GM23338 (cell line): Measurements from ENCODE around the gene DUXA. TPM values are rescaled to one million over a fixed set of nuclear protein-coding genes. Genes with fewer than 3 reads are reported as not detected.

ENCODE experiments used
- ATAC-seq: fragments of 200-7000 bp; cut with Tn5 transposase; 3 replicates; pipeline ENCODE4 v1.9.1; 2020
- DNase-seq: peaks from one replicate; pipeline ENCODE4 v3.0.0-alpha.2; 2015; ENCODE audit warnings: low spot score
- H2AFZ ChIP-seq: fragments of 200-600 bp; sonication (generic); 2 replicates; pipeline ENCODE4 v1.8.0; 2016; ENCODE audit warnings: antibody characterized with exemption, mild to moderate bottlenecking, moderate library complexity
- H3F3A ChIP-seq: fragments of 200-600 bp; sonication (generic); replicated peaks from 2 replicates; pipeline ENCODE4 v1.8.0; 2017; ENCODE audit warnings: antibody characterized with exemption, mixed run types, low read depth
- H3K27ac ChIP-seq: fragments of 200-600 bp; sonication (generic); 2 replicates; pipeline ENCODE4 v1.6.1; 2016; ENCODE audit warnings: low read depth
- H3K27me3 ChIP-seq: fragments of 200-600 bp; sonication (generic); 2 replicates; pipeline ENCODE4 v1.8.0; 2016; ENCODE audit warnings: mild to moderate bottlenecking, mixed run types, moderate library complexity; ENCODE audit not compliant: insufficient read depth
- H3K36me3 ChIP-seq: fragments of 200-600 bp; sonication (generic); 2 replicates; pipeline ENCODE4 v1.8.0; 2016; ENCODE audit warnings: mild to moderate bottlenecking; ENCODE audit not compliant: insufficient read depth
- H3K4me1 ChIP-seq: fragments of 200-600 bp; sonication (generic); 2 replicates; pipeline ENCODE4 v1.8.0; 2016; ENCODE audit warnings: mild to moderate bottlenecking, moderate library complexity; ENCODE audit not compliant: insufficient read depth
- H3K4me2 ChIP-seq: fragments of 200-600 bp; sonication (generic); 2 replicates; pipeline ENCODE4 v1.7.1; 2017; ENCODE audit warnings: mixed run types
- H3K4me3 ChIP-seq: fragments of 200-600 bp; sonication (generic); 2 replicates; pipeline ENCODE4 v1.6.1; 2016; ENCODE audit warnings: mixed run types
- H3K79me2 ChIP-seq: fragments of 200-600 bp; sonication (generic); replicated peaks from 2 replicates; pipeline ENCODE4 v1.8.0; 2017; ENCODE audit warnings: mild to moderate bottlenecking; ENCODE audit not compliant: insufficient read depth
- H3K9me2 ChIP-seq: fragments of 200-600 bp; sonication (generic); 2 replicates; pipeline ENCODE4 v1.8.0; 2017; ENCODE audit not compliant: insufficient read depth
- H4K20me1 ChIP-seq: fragments of 200-600 bp; sonication (generic); replicated peaks from 2 replicates; pipeline ENCODE4 v1.8.0; 2017; ENCODE audit warnings: mild to moderate bottlenecking; ENCODE audit not compliant: insufficient read depth
- H3K27ac Mint-ChIP-seq: 2 replicates; pipeline ENCODE4 v1.8.0; 2020; ENCODE audit warnings: inconsistent platforms, mild to moderate bottlenecking, moderate library complexity, mixed read lengths
- H3K27me3 Mint-ChIP-seq: 3 replicates; pipeline ENCODE4 v1.8.0; 2022; ENCODE audit warnings: low read depth, mild to moderate bottlenecking, moderate library complexity, mixed read lengths, inconsistent platforms; ENCODE audit not compliant: insufficient read depth, poor library complexity
- H3K36me3 Mint-ChIP-seq: 3 replicates; pipeline ENCODE4 v1.8.0; 2021; ENCODE audit warnings: low read depth, mild to moderate bottlenecking, inconsistent platforms, moderate library complexity, mixed read lengths
- H3K4me1 Mint-ChIP-seq: 3 replicates; pipeline ENCODE4 v1.8.0; 2020; ENCODE audit warnings: mild to moderate bottlenecking, inconsistent platforms, mixed read lengths
- H3K4me3 Mint-ChIP-seq: 3 replicates; pipeline ENCODE4 v1.8.0; 2021; ENCODE audit warnings: moderate library complexity, mild to moderate bottlenecking, inconsistent platforms, mixed read lengths
- H3K9me3 Mint-ChIP-seq: 3 replicates; pipeline ENCODE4 v1.8.0; 2020; ENCODE audit warnings: moderate library complexity, mild to moderate bottlenecking, inconsistent platforms, mixed read lengths
- EZH2 ChIP-seq: fragments of 200-600 bp; sonication (generic); IDR thresholded peaks from one replicate; pipeline ENCODE4 v1.8.0; 2017; ENCODE audit warnings: antibody characterized with exemption, mild to moderate bottlenecking, low read depth; ENCODE audit not compliant: unreplicated experiment
- EZH2phosphoT487 ChIP-seq: fragments of 200-600 bp; sonication (generic); IDR thresholded peaks from one replicate; pipeline ENCODE4 v1.8.1; 2018; ENCODE audit warnings: antibody characterized with exemption; ENCODE audit not compliant: unreplicated experiment
- POLR2AphosphoS5 ChIP-seq: IDR thresholded peaks from 2 replicates; pipeline ENCODE4 v1.6.1; 2016; ENCODE audit warnings: antibody characterized with exemption, low read depth
- STAT1 ChIP-seq: IDR thresholded peaks from one replicate; pipeline ENCODE4 v1.6.1; 2016; ENCODE audit warnings: antibody characterized with exemption; ENCODE audit not compliant: unreplicated experiment
- ZNF114 ChIP-seq: fragments of 250-450 bp; sonication (Bioruptor Pico); IDR thresholded peaks from 2 replicates; pipeline ENCODE4 v1.5.0; 2020; ENCODE audit warnings: mild to moderate bottlenecking, moderate library complexity
- ZNF331 ChIP-seq: fragments of 250-450 bp; sonication (Bioruptor Pico); IDR thresholded peaks from 2 replicates; pipeline ENCODE4 v1.5.0; 2020; ENCODE audit warnings: low read depth, mild to moderate bottlenecking, moderate library complexity
- polyA plus RNA-seq: library from polyadenylated mRNA; unstranded; fragments of >200 nt; fragmentation: Nextera tagmentation; extraction: Ambion mirVana; gene quantifications from 2 replicates; pipeline ENCODE4 v1.2.1, GENCODE V29; 2016
- total RNA-seq: library from RNA; depleted of rRNA; stranded (reverse); fragments of >200 nt; shearing (Covaris generic); gene quantifications from 2 replicates; pipeline ENCODE4 v1.2.3, GENCODE V29; 2014
- TF ChIP-seq, protein P1 (sequence below), 2 experiments: fragments of 200-600 bp in 1 of 2; sonication (generic) in 1 of 2; conservative IDR thresholded peaks; 2 replicates each; pipeline versions ENCODE4 v1.5.1 to v1.6.1; 2016 to 2017; ENCODE audit warnings: antibody characterized with exemption in 2 of 2, low read depth in 2 of 2, mild to moderate bottlenecking in 2 of 2, moderate library complexity in 1 of 2
- TF ChIP-seq, protein P2 (sequence below): fragments of 250-450 bp; sonication (Bioruptor Pico); IDR thresholded peaks from 2 replicates; pipeline ENCODE4 v1.5.0; 2020; ENCODE audit warnings: mild to moderate bottlenecking, moderate library complexity
- TF ChIP-seq, protein P3 (sequence below): IDR thresholded peaks from 2 replicates; pipeline ENCODE4 v1.6.1; 2016; ENCODE audit warnings: antibody characterized with exemption
- TF ChIP-seq, protein P4 (sequence below): IDR thresholded peaks from one replicate; pipeline ENCODE4 v1.6.1; 2018; ENCODE audit warnings: antibody characterized with exemption; ENCODE audit not compliant: unreplicated experiment

The DUXA gene
- total and polyA plus RNA-seq, 2 experiments from 2014 or later = not detected

DNA sequence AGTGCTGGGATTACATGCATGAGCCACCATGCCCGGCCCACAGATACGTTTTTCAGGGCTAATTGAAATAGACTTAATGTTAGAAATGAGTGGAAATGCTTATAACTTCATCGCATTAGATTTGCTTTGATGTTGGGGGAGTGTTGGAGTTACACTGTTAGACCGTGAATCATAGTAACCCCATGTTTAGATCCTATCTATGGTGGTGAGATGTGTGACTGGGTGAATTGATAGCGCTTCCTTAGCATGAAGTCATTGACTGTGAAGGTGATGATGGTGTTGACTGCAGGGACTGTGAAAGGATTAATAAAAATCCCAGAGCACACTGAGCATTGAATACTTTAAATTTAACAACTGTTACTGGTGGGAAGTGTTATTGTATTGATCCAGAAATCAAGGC lies 25.7 kb upstream of the DUXA start (continued):
- TF ChIP-seq, protein P1, sequence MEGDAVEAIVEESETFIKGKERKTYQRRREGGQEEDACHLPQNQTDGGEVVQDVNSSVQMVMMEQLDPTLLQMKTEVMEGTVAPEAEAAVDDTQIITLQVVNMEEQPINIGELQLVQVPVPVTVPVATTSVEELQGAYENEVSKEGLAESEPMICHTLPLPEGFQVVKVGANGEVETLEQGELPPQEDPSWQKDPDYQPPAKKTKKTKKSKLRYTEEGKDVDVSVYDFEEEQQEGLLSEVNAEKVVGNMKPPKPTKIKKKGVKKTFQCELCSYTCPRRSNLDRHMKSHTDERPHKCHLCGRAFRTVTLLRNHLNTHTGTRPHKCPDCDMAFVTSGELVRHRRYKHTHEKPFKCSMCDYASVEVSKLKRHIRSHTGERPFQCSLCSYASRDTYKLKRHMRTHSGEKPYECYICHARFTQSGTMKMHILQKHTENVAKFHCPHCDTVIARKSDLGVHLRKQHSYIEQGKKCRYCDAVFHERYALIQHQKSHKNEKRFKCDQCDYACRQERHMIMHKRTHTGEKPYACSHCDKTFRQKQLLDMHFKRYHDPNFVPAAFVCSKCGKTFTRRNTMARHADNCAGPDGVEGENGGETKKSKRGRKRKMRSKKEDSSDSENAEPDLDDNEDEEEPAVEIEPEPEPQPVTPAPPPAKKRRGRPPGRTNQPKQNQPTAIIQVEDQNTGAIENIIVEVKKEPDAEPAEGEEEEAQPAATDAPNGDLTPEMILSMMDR (conservative IDR thresholded peaks at IDR 0.05; ENCODE audit: low read depth in 2 of 2) = no peak
- no peak for TF ChIP-seq ZNF331 (CRISPR knock-in tag)
- no peak for TF ChIP-seq EZH2
- no peak for TF ChIP-seq POLR2AphosphoS5
- TF ChIP-seq, protein P2, sequence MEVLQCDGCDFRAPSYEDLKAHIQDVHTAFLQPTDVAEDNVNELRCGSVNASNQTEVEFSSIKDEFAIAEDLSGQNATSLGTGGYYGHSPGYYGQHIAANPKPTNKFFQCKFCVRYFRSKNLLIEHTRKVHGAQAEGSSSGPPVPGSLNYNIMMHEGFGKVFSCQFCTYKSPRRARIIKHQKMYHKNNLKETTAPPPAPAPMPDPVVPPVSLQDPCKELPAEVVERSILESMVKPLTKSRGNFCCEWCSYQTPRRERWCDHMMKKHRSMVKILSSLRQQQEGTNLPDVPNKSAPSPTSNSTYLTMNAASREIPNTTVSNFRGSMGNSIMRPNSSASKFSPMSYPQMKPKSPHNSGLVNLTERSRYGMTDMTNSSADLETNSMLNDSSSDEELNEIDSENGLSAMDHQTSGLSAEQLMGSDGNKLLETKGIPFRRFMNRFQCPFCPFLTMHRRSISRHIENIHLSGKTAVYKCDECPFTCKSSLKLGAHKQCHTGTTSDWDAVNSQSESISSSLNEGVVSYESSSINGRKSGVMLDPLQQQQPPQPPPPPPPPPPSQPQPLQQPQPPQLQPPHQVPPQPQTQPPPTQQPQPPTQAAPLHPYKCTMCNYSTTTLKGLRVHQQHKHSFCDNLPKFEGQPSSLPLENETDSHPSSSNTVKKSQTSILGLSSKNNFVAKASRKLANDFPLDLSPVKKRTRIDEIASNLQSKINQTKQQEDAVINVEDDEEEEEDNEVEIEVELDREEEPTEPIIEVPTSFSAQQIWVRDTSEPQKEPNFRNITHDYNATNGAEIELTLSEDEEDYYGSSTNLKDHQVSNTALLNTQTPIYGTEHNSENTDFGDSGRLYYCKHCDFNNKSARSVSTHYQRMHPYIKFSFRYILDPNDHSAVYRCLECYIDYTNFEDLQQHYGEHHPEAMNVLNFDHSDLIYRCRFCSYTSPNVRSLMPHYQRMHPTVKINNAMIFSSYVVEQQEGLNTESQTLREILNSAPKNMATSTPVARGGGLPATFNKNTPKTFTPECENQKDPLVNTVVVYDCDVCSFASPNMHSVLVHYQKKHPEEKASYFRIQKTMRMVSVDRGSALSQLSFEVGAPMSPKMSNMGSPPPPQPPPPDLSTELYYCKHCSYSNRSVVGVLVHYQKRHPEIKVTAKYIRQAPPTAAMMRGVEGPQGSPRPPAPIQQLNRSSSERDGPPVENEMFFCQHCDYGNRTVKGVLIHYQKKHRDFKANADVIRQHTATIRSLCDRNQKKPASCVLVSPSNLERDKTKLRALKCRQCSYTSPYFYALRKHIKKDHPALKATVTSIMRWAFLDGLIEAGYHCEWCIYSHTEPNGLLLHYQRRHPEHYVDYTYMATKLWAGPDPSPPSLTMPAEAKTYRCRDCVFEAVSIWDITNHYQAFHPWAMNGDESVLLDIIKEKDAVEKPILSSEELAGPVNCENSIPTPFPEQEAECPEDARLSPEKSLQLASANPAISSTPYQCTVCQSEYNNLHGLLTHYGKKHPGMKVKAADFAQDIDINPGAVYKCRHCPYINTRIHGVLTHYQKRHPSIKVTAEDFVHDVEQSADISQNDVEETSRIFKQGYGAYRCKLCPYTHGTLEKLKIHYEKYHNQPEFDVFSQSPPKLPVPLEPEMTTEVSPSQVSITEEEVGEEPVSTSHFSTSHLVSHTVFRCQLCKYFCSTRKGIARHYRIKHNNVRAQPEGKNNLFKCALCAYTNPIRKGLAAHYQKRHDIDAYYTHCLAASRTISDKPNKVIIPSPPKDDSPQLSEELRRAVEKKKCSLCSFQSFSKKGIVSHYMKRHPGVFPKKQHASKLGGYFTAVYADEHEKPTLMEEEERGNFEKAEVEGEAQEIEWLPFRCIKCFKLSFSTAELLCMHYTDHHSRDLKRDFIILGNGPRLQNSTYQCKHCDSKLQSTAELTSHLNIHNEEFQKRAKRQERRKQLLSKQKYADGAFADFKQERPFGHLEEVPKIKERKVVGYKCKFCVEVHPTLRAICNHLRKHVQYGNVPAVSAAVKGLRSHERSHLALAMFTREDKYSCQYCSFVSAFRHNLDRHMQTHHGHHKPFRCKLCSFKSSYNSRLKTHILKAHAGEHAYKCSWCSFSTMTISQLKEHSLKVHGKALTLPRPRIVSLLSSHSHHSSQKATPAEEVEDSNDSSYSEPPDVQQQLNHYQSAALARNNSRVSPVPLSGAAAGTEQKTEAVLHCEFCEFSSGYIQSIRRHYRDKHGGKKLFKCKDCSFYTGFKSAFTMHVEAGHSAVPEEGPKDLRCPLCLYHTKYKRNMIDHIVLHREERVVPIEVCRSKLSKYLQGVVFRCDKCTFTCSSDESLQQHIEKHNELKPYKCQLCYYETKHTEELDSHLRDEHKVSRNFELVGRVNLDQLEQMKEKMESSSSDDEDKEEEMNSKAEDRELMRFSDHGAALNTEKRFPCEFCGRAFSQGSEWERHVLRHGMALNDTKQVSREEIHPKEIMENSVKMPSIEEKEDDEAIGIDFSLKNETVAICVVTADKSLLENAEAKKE (CRISPR knock-in tag) = no peak
- TF ChIP-seq EZH2phosphoT487 = no peak
- no peak for TF ChIP-seq ZNF114 (CRISPR knock-in tag)

DNA sequence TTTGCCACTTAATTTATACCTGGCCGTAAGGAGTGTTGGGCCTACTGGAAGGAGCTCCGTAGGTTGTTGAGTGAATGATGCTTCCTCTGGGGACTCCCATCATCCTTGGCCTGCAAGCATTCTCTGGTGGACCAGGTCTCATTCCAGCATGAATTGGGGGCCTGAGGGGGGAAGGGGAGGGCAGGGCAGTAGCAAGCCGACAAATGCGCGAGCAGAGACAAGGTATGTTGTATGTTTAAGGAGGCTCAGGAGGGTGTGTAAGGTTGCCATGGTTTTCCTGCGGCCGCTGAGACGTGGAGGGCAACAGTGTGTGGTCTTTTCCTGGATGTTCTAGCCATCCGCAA lies 24.8 kb upstream of the DUXA start:
- Mint-ChIP-seq H3K36me3 (peaks cover 72% of the 10 kb centered on the region), H3K4me3 (peak overlapping the region; percentile 96), H3K4me1 (peaks cover 15% of the 10 kb centered on the region; the same call in 2 of the 3 replicates), H3K27ac (no peak overlapping the region), H3K9me3 (peaks cover 42% of the 10 kb centered on the region), H3K27me3 (peaks cover 11% of the 10 kb centered on the region)
- H3K36me3 ChIP-seq = no peaks in the 10 kb centered on the region; the same call in 1 of the 2 replicates
- peak; percentile 12 for ATAC-seq
- H3F3A ChIP-seq = peaks cover 8% of the 10 kb centered on the region
- peaks cover 12% of the 10 kb centered on the region for H3K9me2 ChIP-seq
- H3K27me3 ChIP-seq = no peaks in the 10 kb centered on the region
- H4K20me1 ChIP-seq = peaks cover 14% of the 10 kb centered on the region
- DNase-seq = peak; percentile 16
- peak overlapping the region; percentile 95 for H3K4me2 ChIP-seq
- peaks cover 4% of the 10 kb centered on the region; the same call in 1 of the 2 replicates for H3K4me1 ChIP-seq
- peak overlapping the region; percentile 100; the same call in 1 of the 2 replicates for H2AFZ ChIP-seq
- peak overlapping the region; percentile 95 for H3K4me3 ChIP-seq
- peaks cover 22% of the 10 kb centered on the region for H3K79me2 ChIP-seq
- H3K27ac ChIP-seq = no peak overlapping the region
- TF ChIP-seq, protein P3, sequence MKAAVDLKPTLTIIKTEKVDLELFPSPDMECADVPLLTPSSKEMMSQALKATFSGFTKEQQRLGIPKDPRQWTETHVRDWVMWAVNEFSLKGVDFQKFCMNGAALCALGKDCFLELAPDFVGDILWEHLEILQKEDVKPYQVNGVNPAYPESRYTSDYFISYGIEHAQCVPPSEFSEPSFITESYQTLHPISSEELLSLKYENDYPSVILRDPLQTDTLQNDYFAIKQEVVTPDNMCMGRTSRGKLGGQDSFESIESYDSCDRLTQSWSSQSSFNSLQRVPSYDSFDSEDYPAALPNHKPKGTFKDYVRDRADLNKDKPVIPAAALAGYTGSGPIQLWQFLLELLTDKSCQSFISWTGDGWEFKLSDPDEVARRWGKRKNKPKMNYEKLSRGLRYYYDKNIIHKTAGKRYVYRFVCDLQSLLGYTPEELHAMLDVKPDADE = no peak
- TF ChIP-seq, protein P1 (conservative IDR thresholded peaks at IDR 0.05; ENCODE audit: low read depth in 2 of 2) = no peak
- TF ChIP-seq ZNF114 (CRISPR knock-in tag) (no peak), STAT1 (no peak)
- TF ChIP-seq, protein P4, sequence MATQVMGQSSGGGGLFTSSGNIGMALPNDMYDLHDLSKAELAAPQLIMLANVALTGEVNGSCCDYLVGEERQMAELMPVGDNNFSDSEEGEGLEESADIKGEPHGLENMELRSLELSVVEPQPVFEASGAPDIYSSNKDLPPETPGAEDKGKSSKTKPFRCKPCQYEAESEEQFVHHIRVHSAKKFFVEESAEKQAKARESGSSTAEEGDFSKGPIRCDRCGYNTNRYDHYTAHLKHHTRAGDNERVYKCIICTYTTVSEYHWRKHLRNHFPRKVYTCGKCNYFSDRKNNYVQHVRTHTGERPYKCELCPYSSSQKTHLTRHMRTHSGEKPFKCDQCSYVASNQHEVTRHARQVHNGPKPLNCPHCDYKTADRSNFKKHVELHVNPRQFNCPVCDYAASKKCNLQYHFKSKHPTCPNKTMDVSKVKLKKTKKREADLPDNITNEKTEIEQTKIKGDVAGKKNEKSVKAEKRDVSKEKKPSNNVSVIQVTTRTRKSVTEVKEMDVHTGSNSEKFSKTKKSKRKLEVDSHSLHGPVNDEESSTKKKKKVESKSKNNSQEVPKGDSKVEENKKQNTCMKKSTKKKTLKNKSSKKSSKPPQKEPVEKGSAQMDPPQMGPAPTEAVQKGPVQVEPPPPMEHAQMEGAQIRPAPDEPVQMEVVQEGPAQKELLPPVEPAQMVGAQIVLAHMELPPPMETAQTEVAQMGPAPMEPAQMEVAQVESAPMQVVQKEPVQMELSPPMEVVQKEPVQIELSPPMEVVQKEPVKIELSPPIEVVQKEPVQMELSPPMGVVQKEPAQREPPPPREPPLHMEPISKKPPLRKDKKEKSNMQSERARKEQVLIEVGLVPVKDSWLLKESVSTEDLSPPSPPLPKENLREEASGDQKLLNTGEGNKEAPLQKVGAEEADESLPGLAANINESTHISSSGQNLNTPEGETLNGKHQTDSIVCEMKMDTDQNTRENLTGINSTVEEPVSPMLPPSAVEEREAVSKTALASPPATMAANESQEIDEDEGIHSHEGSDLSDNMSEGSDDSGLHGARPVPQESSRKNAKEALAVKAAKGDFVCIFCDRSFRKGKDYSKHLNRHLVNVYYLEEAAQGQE = no peak
